A673 (cell line): ENCODE results near the gene GALNT12. TPM values are rescaled to one million over a fixed set of nuclear protein-coding genes. Genes with fewer than 3 reads are reported as not detected.

Source experiments
- BruUV-seq: library from RNA; stranded (reverse); fragments of 400-500 nt; replicated peaks from 2 replicates; lab custom pipeline; 2021; lab: Mats Ljungman, UMichigan
- CTCF ChIA-PET: fragments of 300-600 bp; sonication (Branson Sonifier 250); formaldehyde crosslinking; loops from one replicate; lab custom pipeline; 2022; ENCODE audit warnings: antibody characterized with exemption; lab: Charles Lee
- POLR2A ChIA-PET: fragments of 300-600 bp; sonication (Branson Sonifier 250); formaldehyde crosslinking; loops from one replicate; lab custom pipeline; 2022; ENCODE audit warnings: antibody characterized with exemption; ENCODE audit not compliant: low non-redundant PET; lab: Charles Lee
- DNase-seq: peaks from one replicate; pipeline ENCODE4 v3.0.0-alpha.2; 2015; ENCODE audit warnings: low spot score
- H3K27ac ChIP-seq: fragments of 200-600 bp; sonication (generic); 2 replicates; pipeline ENCODE4 v1.5.1; 2016; ENCODE audit warnings: mixed run types, low read depth, mild to moderate bottlenecking, mixed read lengths, antibody characterized with exemption, low read length; ENCODE audit not compliant: poor library complexity, severe bottlenecking
- H3K27me3 ChIP-seq: fragments of 200-600 bp; sonication (generic); replicated peaks from 2 replicates; pipeline ENCODE4 v1.6.1; 2017; ENCODE audit warnings: mixed run types, low read depth, mild to moderate bottlenecking, mixed read lengths, antibody characterized with exemption, low read length; ENCODE audit not compliant: insufficient read depth, poor library complexity
- H3K36me3 ChIP-seq: fragments of 200-600 bp; sonication (generic); 2 replicates; pipeline ENCODE4 v1.6.1; 2016; ENCODE audit warnings: mixed run types, mild to moderate bottlenecking, mixed read lengths, antibody characterized with exemption, low read length; ENCODE audit not compliant: insufficient read depth, poor library complexity, severe bottlenecking
- H3K4me1 ChIP-seq: fragments of 200-600 bp; sonication (generic); 2 replicates; pipeline ENCODE4 v1.6.1; 2017; ENCODE audit warnings: mixed run types, mild to moderate bottlenecking, mixed read lengths, antibody characterized with exemption, low read length; ENCODE audit not compliant: insufficient read depth, poor library complexity, severe bottlenecking
- H3K4me3 ChIP-seq: fragments of 200-600 bp; sonication (generic); 2 replicates; pipeline ENCODE4 v1.5.1; 2016; ENCODE audit warnings: low read depth, mixed run types, mild to moderate bottlenecking, mixed read lengths, low read length; ENCODE audit not compliant: poor library complexity, severe bottlenecking
- H3K9me3 ChIP-seq: fragments of 200-600 bp; sonication (generic); 2 replicates; pipeline ENCODE4 v1.6.1; 2016; ENCODE audit warnings: mixed run types, low read depth, mild to moderate bottlenecking, mixed read lengths, antibody characterized with exemption, low read length; ENCODE audit not compliant: poor library complexity, severe bottlenecking
- EZH2 ChIP-seq: fragments of 200-600 bp; sonication (generic); IDR thresholded peaks from 2 replicates; pipeline ENCODE4 v1.6.1; 2017; ENCODE audit warnings: borderline replicate concordance, low read depth, mild to moderate bottlenecking, mixed read lengths, antibody characterized with exemption, low read length; ENCODE audit not compliant: poor library complexity, severe bottlenecking
- intact Hi-C: fragments of 100-400 bp; cut with micrococcal nuclease; formaldehyde crosslinking; loops from one replicate; pipeline ENCODE4 v1.10.0; 2022; ENCODE audit not compliant: unreplicated experiment
- total RNA-seq: library from RNA; stranded (reverse); gene quantifications from 2 replicates; pipeline ENCODE4 v1.2.3, GENCODE V29; 2021
- TF ChIP-seq, protein P1 (sequence below): fragments of 300-800, 200-600 bp; sonication (generic); conservative IDR thresholded peaks from 2 replicates; pipeline ENCODE4 v1.5.1; 2017; ENCODE audit warnings: low read depth, mild to moderate bottlenecking, antibody characterized with exemption, low read length, moderate library complexity, mixed read lengths

Gene GALNT12
- total RNA-seq, 1 experiment from 2014 or later = 0.54 TPM

DNA sequence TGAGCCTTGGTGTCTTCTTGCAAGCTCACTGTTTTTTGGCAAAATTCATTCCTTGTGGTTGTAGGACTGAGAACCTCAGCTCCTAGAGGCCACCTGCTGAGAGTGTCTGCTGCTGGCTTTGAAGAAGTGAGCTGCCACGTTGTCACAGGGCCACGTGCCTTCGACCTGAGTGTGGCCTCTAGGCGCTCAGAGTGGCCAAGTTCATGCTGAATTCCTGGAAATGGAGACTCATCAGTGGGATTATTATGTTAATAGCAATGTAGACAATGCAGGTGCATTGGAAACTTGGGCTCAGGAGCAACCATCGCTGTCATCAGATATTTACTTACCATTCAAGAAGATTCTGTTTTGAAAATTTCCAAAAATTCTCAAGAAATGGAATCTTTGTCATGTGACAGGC is 52.5 kb downstream of the GALNT12 start:
- POLR2A ChIA-PET = no interaction called here
- intact Hi-C loops = loop anchor here (5.0 kb wide), 1 partner anchor 137 kb away; no protein-coding TSS in a partner anchor
- no peak for TF ChIP-seq EZH2
- TF ChIP-seq, protein P1, sequence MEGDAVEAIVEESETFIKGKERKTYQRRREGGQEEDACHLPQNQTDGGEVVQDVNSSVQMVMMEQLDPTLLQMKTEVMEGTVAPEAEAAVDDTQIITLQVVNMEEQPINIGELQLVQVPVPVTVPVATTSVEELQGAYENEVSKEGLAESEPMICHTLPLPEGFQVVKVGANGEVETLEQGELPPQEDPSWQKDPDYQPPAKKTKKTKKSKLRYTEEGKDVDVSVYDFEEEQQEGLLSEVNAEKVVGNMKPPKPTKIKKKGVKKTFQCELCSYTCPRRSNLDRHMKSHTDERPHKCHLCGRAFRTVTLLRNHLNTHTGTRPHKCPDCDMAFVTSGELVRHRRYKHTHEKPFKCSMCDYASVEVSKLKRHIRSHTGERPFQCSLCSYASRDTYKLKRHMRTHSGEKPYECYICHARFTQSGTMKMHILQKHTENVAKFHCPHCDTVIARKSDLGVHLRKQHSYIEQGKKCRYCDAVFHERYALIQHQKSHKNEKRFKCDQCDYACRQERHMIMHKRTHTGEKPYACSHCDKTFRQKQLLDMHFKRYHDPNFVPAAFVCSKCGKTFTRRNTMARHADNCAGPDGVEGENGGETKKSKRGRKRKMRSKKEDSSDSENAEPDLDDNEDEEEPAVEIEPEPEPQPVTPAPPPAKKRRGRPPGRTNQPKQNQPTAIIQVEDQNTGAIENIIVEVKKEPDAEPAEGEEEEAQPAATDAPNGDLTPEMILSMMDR = no peak
- H3K4me1 ChIP-seq = no peaks in the 10 kb centered on the region
- CTCF ChIA-PET = no interaction called here
- H3K27me3 ChIP-seq = no peaks in the 10 kb centered on the region
- H3K27ac ChIP-seq = no peak overlapping the region
- H3K9me3 ChIP-seq = no peaks in the 10 kb centered on the region
- BruUV-seq = no TSS peak
- DNase-seq = no peak
- no peak overlapping the region for H3K4me3 ChIP-seq
- no peaks in the 10 kb centered on the region for H3K36me3 ChIP-seq

DNA sequence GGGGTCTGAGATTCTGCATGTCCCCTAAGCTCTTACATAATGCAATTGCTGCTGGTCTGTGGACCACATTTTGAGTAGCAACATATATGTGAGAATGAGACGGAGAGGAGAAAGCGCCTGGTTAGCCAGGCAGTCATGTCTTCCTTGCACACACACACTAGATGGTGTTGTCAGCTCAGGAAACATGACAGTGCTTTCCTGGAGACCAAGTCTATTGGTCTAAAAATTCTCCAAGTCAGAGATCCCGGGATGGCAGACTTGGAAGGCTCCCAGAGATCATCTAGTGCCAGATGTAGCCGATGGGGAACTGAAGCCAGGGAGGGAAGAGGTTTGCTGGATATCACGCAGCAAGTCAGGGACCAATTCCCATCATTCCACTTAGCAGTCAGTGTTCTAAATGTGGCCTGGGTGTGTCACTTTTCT is 53.4 kb downstream of the GALNT12 start:
- Histone ChIP-seq H3K27ac (no peak overlapping the region), H3K27me3 (no peaks in the 10 kb centered on the region), H3K9me3 (no peaks in the 10 kb centered on the region), H3K4me1 (no peaks in the 10 kb centered on the region), H3K36me3 (no peaks in the 10 kb centered on the region), H3K4me3 (no peak overlapping the region)
- no TSS peak for BruUV-seq
- CTCF ChIA-PET = no interaction called here
- TF ChIP-seq, protein P1 = 0 out of 2 replicates have a peak, but pooled peaks have one; percentile 34
- no peak for TF ChIP-seq EZH2
- POLR2A ChIA-PET = no interaction called here
- DNase-seq = no peak
- intact Hi-C loops = loop anchor here (5.0 kb wide), 1 partner anchor 136 kb away; no protein-coding TSS in a partner anchor

DNA sequence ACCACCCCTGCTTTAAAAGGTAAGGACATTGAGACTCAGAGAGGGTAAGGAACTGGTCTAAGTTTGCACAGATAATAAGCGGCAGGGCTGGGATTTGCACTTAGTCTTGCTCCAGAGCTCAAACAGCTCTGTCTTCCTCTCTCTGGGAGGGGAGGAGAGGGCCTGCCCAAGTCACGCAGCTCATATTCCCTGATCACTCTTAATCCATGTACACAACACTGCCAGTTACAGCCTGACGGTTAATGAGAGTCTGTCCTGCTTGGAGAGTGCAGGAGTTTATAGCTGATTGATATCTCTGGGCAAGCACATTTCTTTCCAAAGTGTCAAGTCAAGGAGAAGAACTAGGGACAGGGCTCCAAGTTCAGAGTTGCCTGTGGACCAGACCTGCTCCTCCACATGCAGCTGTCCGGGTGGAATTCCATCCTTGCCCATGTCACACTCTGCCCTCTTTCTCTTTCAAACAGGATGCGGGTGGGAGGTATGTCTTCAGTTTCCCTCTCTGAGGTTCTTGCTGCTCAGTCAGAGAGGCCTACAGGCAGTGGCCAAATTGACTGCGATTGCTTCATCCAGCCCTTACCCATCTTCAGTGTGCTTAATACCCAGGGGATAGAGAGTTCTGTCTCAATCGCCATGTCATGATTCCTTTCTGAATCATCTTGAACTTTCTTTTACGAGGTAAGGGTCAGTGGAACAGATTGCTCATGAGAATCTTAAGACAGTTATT is 54.5 kb downstream of the GALNT12 start:
- BruUV-seq = no TSS peak
- ChIA-PET POLR2A (no interaction called here), CTCF (no interaction called here)
- intact Hi-C loops = loop anchor here (5.0 kb wide), 1 partner anchor 135 kb away; no protein-coding TSS in a partner anchor
- Histone ChIP-seq H3K27ac (no peak overlapping the region), H3K27me3 (no peaks in the 10 kb centered on the region), H3K4me1 (no peaks in the 10 kb centered on the region), H3K9me3 (no peaks in the 10 kb centered on the region), H3K4me3 (no peak overlapping the region), H3K36me3 (no peaks in the 10 kb centered on the region)
- TF ChIP-seq, protein P1 = no peak
- no peak for TF ChIP-seq EZH2
- no peak for DNase-seq
